Endothelial cell of umbilical vein (primary cell): Measurements from ENCODE around the gene ICAM1. TPM values are rescaled to one million over a fixed set of nuclear protein-coding genes. Genes with fewer than 3 reads are reported as not detected.
A peak's percentile ranks its signal among the peaks of the same experiment; 100 is the strongest.

Experiments
- BruUV-seq: library from RNA; stranded (reverse); fragments of 400-500 nt; replicated peaks from 2 replicates; lab custom pipeline; 2021; lab: Mats Ljungman, UMichigan
- CTCF ChIA-PET: fragments of 300-600, 350-600 bp; sonication (Branson Sonifier 250); formaldehyde crosslinking; loops from one replicate; lab custom pipeline; 2021; ENCODE audit warnings: antibody characterized with exemption, inconsistent platforms; lab: Charles Lee
- POLR2A ChIA-PET: fragments of 300-600, 350-600 bp; sonication (Branson Sonifier 250); formaldehyde crosslinking; loops from one replicate; lab custom pipeline; 2021; ENCODE audit warnings: antibody characterized with exemption, inconsistent platforms; lab: Charles Lee
- DNase-seq: peaks from one replicate; pipeline ENCODE4 v3.0.0-alpha.2; 2011; ENCODE audit warnings: low read depth, low spot score
- FAIRE-seq: peaks from 2 replicates; lab custom pipeline; 2011; peaks lifted over from hg19 to GRCh38; lab: Jason Lieb, UNC
- H2AFZ ChIP-seq: 2 replicates; pipeline ENCODE4 v1.6.0; 2012; ENCODE audit warnings: low read depth, low read length, control low read depth, inconsistent platforms
- H3K27ac ChIP-seq: 2 replicates; pipeline ENCODE4 v1.5.1; 2011; ENCODE audit warnings: low read depth, mild to moderate bottlenecking, control low read depth, low read length, moderate library complexity; ENCODE audit not compliant: insufficient read depth
- H3K27me3 ChIP-seq, 2 experiments: 2 replicates each; pipeline versions ENCODE4 v1.6.0 to v1.6.1; 2011; ENCODE audit warnings: low read length in 2 of 2, mixed read lengths in 1 of 2; ENCODE audit not compliant: control insufficient read depth in 2 of 2, insufficient read depth in 2 of 2
- H3K36me3 ChIP-seq, 2 experiments: 2 replicates in 1 of 2; 3 replicates in 1 of 2; pipeline ENCODE4 v1.5.1; 2011; ENCODE audit warnings: low read length in 2 of 2, mild to moderate bottlenecking in 1 of 2, moderate library complexity in 1 of 2; ENCODE audit not compliant: control insufficient read depth in 2 of 2, insufficient read depth in 2 of 2; ENCODE audit errors: extremely low read depth in 1 of 2
- H3K4me1 ChIP-seq: 3 replicates; pipeline ENCODE4 v1.5.1; 2011; ENCODE audit warnings: mild to moderate bottlenecking, low read length; ENCODE audit not compliant: control insufficient read depth, insufficient read depth; ENCODE audit errors: extremely low read depth
- H3K4me2 ChIP-seq: 2 replicates; pipeline ENCODE4 v1.6.1; 2011; ENCODE audit warnings: low read length, control low read depth, mixed read lengths; ENCODE audit not compliant: insufficient read depth
- H3K4me3 ChIP-seq, 3 experiments: fragments of 200-600 bp in 1 of 3; sonication (generic), shearing (Covaris generic) in 1 of 3; replicated peaks in 1 of 3; 2 replicates each; pipeline ENCODE4 v1.5.1; 2011 to 2016; ENCODE audit warnings: control low read depth in 3 of 3, low read length in 3 of 3, mild to moderate bottlenecking in 2 of 3, inconsistent platforms in 1 of 3, low read depth in 1 of 3, moderate library complexity in 1 of 3; ENCODE audit not compliant: insufficient read depth in 1 of 3
- H3K79me2 ChIP-seq: 2 replicates; pipeline ENCODE4 v1.6.0; 2012; ENCODE audit warnings: low read length, inconsistent platforms; ENCODE audit not compliant: control insufficient read depth, insufficient read depth
- H3K9ac ChIP-seq: replicated peaks from 2 replicates; pipeline ENCODE3; 2011; ENCODE audit warnings: low read length, control low read depth; ENCODE audit not compliant: insufficient read depth; ENCODE audit errors: extremely low read depth
- H3K9me1 ChIP-seq: replicated peaks from 3 replicates; pipeline ENCODE4 v1.6.0; 2011; ENCODE audit warnings: mild to moderate bottlenecking, low read length; ENCODE audit not compliant: control insufficient read depth, insufficient read depth; ENCODE audit errors: extremely low read depth
- H3K9me3 ChIP-seq: replicated peaks from 2 replicates; pipeline ENCODE4 v1.5.1; 2012; ENCODE audit warnings: low read length, inconsistent platforms; ENCODE audit not compliant: control insufficient read depth, insufficient read depth
- H4K20me1 ChIP-seq: replicated peaks from 2 replicates; pipeline ENCODE3; 2011; ENCODE audit warnings: mild to moderate bottlenecking, low read length; ENCODE audit not compliant: control insufficient read depth, insufficient read depth; ENCODE audit errors: extremely low read depth
- CTCF ChIP-seq, 2 donors: IDR thresholded peaks; 1 replicate in 1 of 2; 2 replicates in 1 of 2; pipeline ENCODE4 v1.5.1; 2011; ENCODE audit warnings: low read length in 2 of 2, mild to moderate bottlenecking in 2 of 2, moderate library complexity in 2 of 2, control low read depth in 1 of 2, inconsistent platforms in 1 of 2, low read depth in 1 of 2; ENCODE audit not compliant: insufficient read depth in 1 of 2; ENCODE audit errors: extremely low read depth in 1 of 2
- EZH2 ChIP-seq: IDR thresholded peaks from 2 replicates; pipeline ENCODE4 v1.6.1; 2012; ENCODE audit warnings: borderline replicate concordance, low read depth, mild to moderate bottlenecking, moderate library complexity, low read length, inconsistent platforms; ENCODE audit not compliant: severe bottlenecking
- FOS ChIP-seq: IDR thresholded peaks from 2 replicates; pipeline ENCODE4 v1.6.1; 2011; ENCODE audit warnings: mild to moderate bottlenecking, low read length, moderate library complexity, borderline replicate concordance; ENCODE audit not compliant: insufficient read depth
- JUN ChIP-seq: IDR thresholded peaks from 2 replicates; pipeline ENCODE4 v1.6.1; 2011; ENCODE audit warnings: borderline replicate concordance, low read depth; ENCODE audit not compliant: insufficient read length, insufficient read depth
- MAX ChIP-seq: IDR thresholded peaks from 2 replicates; pipeline ENCODE4 v1.6.1; 2011; ENCODE audit not compliant: insufficient read depth, insufficient read length
- MYC ChIP-seq: IDR thresholded peaks from one replicate; pipeline ENCODE4 v1.6.1; 2011; ENCODE audit warnings: mild to moderate bottlenecking, low read depth, low read length
- POLR2A ChIP-seq: IDR thresholded peaks from 2 replicates; pipeline ENCODE4 v1.6.1; 2012; ENCODE audit warnings: low read depth, mild to moderate bottlenecking, control low read depth, low read length
- POLR2AphosphoS5 ChIP-seq: IDR thresholded peaks from 2 replicates; pipeline ENCODE4 v1.6.1; 2012; ENCODE audit warnings: low read depth, mild to moderate bottlenecking, control low read depth, low read length, moderate library complexity; ENCODE audit not compliant: insufficient read depth
- dilution Hi-C: fragments of 300-500 bp; cut with MboI; formaldehyde crosslinking; loops from one replicate; pipeline ENCODE4 v1.15.0; 2019; ENCODE audit warnings: low sequenced_read_pairs; ENCODE audit not compliant: extremely low pct_ligation_motif_present
- intact Hi-C: fragments of 100-400 bp; cut with micrococcal nuclease; formaldehyde crosslinking; loops from one replicate; pipeline ENCODE4 v1.10.0; 2022
- polyA plus RNA-seq, 4 experiments: library from polyadenylated mRNA; depleted of rRNA in 3 of 4; stranded (reverse) in 3 of 4; unstranded in 1 of 4; fragments of >200 nt; gene quantifications; 2 replicates each; pipeline versions ENCODE4 v1.2.1 to v1.2.3, GENCODE V29; 2011 to 2012; ENCODE audit warnings: missing spikeins in 1 of 4
- total RNA-seq: library from RNA; stranded (reverse); gene quantifications from 2 replicates; pipeline ENCODE4 v1.2.3, GENCODE V29; 2021

ICAM1 gene
- total and polyA plus RNA-seq, 2 donors (not counting 3 experiments of a cell fraction or from before 2014, with no cell fraction given): 20.5 to 30.4 TPM

GRCh38 chr19:10316229-10317044 is 45.5 kb downstream of the ICAM1 start:
- ChIA-PET POLR2A (no interaction called here), CTCF (interaction anchor here (0.7 to 2.3 kb wide), 5 partner anchors 15 to 72 kb away, joined by 3 to 4 read pairs (median 4); partner anchors contain the start of gene ICAM1)
- Histone ChIP-seq H3K36me3 (peaks cover 6 to 23% of the 10 kb centered on the region in 2 experiments), H3K79me2 (no peaks in the 10 kb centered on the region), H3K9me3 (no peaks in the 10 kb centered on the region), H3K9me1 (no peaks in the 10 kb centered on the region), H3K27ac (no peak overlapping the region), H3K27me3 (no peaks in the 10 kb centered on the region), H3K4me3 (no peak overlapping the region), H3K4me2 (no peak overlapping the region), H4K20me1 (no peaks in the 10 kb centered on the region), H2AFZ (no peak overlapping the region), H3K4me1 (no peaks in the 10 kb centered on the region), H3K9ac (no peak overlapping the region)
- intact Hi-C loops (loop anchor here (2.0 to 5.0 kb wide), 2 partner anchors 16 to 44 kb away; partner anchors contain the start of genes ICAM1 and RAVER1), dilution Hi-C loops (no loop called here)
- no peak for FAIRE-seq
- no peak for DNase-seq
- BruUV-seq: TSS peak; percentile 50
- TF ChIP-seq MYC (no peak), POLR2AphosphoS5 (no peak), POLR2A (no peak), FOS (no peak), EZH2 (no peak), CTCF (IDR thresholded peaks at IDR 0.05; ENCODE audit: extremely low read depth in 1 of 2, insufficient read depth in 1 of 2, low read depth in 1 of 2, low read length in 2 of 2) (no peak), MAX (no peak), JUN (no peak)
